Stimulated activated CD4-positive, alpha-beta T cell treated with anti-CD3 and anti-CD28 coated beads, Interleukin-4, amount 100 ng/mL, for 1 hour (primary cell): Measurements from ENCODE around the gene TNRC6C.
A peak's percentile ranks its signal among the peaks of the same experiment; 100 is the strongest.

Source experiments
- DNase-seq: peaks from one replicate; pipeline ENCODE4 v3.0.0-alpha.2; 2020

The TNRC6C gene

DNA sequence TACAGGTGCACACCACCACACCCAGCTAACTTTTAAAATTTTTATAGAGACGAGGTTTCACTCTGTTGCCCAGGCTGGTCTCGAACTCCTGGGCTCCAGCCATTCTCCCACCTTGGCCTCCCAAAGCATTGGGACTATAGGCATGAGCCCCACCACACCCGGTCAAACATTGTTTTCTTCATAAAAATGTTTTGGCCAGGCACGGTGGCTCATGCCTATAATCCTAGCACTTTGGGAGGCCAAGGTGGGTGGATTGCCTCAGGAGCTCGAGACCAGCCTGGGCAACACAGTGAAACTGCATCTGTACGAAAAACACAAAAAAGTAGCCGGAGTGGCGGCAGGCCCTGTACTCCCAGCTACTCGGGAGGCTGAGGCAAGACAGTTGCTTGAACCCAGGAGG lies 157.9 kb downstream of the TNRC6C start:
- DNase-seq = no peak

DNA sequence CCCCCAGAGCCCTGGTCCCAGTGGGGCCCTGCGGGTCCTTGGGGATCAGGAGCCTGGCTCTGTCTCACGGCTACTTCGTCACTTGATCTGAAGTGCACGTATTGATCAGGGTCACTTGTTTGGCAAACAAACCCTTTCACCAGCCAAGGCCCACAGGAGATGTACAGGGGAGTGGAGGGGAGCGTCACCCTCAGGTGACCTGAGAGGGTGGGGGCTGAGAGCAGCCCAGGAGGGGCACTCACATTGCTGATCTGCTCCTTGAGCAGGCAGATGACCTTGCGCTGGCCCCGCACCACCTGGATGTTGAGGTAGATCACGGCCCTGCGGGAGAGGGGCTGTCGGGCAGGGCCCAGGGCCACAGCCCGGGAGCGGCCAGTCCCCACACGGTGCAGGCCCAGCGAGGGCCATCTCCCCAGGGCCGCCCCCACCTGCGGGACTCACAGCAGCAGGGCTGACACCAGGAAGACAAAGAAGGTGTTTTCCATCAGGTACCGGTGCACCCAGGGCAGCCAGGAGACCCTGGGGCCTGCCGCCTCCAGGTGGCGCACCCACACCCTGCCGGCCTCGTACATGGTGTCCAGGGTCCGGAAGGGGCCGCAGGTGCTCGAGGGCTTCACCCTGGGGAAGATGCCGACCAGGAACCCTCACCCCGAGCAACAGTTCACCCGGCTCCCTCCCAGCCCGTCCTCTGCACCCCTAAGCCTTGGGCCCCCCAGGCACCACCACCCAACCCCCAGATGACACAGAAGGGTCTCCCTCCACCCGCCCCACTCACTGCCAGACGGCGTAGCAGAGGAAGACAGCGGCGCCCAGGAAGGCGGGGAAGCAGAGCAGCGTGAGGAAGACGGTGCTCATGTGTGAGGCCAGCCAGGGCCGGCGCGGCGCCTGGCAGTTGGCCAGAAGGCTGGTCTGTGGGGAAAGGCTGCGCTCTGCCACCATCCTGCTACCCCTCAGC lies 158.8 kb downstream of the TNRC6C start:
- peak; percentile 37 for DNase-seq

DNA sequence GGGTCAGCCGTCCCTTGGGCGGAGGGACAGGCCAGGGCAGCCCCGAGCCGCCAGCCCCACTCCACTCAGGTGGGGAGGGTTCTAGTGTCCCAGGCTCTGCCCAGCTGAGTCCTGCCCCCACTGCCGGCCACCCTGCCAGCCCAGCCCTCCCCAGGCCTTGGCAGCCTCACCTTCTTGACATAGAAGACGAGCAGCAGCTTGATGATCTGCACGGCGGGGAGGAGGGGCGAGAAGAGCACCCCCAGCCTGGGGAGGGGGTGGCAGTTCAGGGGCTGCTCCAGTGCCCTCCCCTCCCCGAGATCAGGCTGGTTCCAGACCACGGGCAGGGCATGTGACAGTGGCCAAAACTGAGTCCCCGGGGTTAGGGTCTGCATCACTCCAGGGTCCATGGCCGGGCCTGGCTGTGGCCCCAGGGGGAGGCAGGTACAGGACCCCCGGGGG lies 160.3 kb downstream of the TNRC6C start:
- DNase-seq = no peak

DNA sequence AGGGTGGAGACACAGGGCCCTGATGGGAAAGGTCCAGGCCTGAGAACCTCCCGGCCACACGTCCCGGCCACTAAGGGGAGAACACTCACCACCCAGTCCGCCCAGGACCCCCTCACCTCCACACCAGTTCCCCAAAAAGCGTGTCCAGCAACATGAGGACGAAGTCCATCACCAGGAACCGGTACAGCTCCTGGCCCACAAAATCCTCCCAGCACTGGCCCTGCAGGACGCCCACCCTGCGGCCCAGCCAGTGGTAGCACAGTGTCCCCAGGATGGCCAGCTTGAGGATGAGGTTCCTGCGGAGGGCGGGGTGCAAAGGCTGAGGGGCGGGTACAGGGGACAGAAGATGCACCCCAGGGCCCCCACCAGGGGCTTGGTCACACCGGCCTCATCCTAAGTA lies 162.0 kb downstream of the TNRC6C start:
- no peak for DNase-seq

DNA sequence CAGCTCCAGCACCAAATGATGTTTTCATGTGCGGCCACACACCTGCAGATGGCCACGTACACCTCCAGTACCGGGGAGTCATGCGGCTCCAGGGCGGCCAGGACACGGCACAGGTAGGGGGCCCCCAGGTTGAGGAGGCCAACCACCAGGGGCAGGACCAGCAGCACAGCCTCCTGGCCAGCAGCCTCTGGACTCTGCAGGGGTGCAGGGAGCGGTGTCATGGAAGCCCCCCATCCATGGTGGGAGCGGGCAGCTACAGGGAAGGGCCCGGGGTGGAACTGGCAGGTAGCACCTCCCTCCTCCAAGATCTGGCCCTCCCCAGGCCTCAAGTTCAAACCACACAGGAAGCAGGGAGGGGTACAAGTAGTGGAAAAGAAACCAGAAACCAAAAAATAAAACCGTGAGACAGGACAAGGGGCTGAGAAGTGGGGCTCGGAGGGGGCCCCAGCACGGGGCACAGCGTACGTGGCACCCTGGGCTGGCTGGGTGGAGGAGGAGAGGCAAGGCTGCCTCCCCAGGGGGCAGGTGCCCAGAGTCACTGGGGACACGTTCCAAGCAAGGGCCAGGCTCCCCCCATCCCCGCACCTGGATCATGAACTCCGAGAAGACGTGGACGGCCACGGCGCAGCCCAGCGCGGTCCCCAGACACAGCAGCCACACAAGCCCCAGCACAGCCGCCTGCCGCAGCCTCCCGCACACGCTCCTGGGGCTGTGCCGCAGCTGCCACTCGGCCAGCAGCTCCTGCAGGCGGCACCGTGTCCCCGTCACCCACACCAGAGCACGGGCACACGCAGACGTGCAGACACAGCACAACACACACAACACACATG lies 162.7 kb downstream of the TNRC6C start:
- DNase-seq = peak; percentile 47

DNA sequence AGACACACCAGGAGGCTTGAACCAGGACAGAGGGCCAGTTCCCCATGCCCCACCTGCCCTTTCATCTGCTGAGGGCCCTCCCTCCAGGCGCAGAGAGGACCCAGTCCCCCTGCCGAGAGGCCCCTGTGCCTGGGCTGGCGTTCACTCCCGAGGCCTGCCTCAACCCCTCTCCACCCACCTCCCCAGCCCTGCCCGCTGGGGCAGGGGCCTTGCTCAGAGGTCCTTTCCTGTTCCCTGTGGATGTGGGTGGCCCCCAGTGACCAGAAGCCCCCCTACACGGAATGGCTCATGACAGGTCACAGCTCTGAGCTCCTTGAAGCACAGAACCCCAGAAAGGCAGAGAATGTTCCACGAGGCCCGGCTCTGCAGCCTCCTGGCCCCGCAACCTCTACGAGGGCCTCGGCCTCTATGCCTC lies 163.3 kb downstream of the TNRC6C start:
- no peak for DNase-seq

DNA sequence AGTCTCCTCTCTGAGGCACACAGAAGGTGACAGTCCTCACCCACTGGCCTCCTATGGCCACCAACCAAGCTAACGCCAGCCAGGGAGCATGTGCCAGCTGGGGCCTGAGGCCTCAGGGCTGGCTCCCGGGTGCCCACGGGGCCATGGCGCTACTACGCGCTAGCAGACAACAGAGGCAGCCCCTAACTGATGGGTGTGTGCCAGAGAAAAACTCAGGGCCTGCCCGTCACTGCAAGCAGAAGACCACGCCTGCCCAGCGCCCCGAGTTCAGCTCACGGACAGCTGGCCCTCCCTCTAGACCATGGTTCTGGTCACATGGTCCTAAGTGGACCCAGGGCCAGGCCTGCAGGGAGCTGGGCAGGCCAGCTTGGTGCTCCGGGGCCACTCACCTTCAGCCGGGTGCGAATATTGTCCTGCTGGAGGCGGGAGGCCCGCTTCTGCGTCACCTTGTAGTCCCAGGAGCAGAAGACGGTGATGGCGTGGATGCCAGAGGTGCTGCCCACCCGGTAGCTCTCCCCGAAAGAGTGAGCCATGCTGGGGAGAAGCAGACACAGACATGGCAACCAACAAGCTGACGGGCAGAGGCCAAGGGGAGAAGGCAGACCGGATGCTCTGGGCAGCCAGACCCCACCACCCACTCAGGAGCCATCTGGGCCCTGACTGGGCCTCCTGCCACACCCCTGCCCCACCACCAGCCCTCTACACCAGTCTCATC lies 163.9 kb downstream of the TNRC6C start:
- no peak for DNase-seq

DNA sequence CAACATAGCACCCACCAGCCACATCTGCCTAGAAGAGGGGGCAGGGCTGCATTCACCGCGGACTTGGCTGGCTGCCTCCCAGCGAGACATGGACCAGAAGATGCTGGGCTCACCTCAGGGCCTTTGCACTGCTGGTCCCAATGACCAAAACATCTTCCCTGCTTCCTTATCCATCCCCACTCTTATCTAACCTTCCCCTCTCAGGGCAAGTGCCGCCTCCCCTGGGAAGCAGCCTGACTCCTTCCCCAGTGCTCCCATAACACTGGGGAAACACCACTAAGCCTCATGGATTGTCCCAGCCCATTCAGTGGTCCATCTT lies 164.4 kb downstream of the TNRC6C start:
- DNase-seq = no peak

DNA sequence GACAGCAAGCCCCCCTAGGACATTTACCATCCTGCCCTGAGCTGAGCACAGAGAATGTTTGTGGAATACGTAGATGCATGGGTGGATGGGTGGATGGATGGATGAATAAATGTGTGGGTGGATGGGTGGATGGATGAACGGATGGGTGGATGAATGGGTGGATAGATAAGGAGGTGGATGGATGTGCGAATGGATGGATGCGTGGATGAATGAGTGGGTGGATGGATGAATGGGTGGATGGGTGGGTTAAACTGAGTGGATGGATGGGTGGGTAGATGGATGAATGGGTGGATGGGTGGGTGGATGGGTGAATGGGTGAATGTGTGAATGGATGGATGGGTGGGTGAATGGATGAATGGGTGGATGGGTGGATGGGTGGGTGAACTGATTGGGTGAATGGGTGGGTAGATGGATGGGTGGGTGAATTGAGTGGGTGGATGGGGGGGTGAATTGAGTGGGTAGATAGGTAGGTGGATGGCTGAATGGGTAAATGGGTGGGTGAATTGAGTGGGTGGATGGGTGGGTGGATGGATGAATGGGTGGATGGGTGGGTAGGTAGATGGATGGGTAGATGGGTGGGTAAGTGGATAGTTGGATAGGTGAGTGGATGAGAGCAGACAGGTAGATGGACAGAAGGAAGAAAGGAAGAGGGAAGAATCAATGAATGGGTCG lies 164.9 kb downstream of the TNRC6C start:
- no peak for DNase-seq

DNA sequence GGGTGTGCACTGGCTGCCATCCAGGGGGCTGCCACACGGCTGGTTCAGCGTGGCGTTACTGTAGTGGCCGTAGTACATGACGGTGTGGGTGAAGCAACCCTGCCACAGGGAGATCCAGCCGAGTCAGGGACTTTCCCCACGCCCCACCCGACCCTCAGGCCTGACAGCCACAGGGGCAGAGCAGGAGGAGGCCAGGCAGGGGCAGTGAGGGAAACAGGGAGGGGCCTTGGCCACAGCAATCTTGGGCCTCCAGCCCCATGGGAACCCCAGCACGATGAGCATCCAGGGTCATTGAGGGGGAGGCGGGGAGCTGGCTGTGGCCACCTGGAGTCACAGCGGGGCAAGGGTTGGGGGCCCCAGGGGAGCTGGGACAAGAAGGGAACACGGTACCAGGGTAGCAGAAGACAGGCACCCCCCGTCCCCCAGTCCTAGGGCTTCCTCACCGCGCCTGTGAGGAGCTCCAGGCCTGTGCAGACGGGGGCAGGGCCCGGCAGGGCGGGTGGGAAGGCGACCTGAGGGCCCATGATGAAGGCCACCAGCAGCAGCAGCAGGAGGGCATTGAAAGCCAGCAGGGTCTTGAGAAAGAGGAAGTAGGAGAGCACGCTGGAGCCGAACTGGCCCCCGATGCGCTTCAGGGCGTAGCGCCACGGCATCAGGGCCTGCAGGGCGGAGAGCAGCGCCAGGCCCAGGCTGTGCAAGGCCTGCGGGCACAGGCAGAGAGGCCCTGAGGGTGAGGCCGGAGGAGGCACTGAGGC lies 165.8 kb downstream of the TNRC6C start:
- DNase-seq = no peak

DNA sequence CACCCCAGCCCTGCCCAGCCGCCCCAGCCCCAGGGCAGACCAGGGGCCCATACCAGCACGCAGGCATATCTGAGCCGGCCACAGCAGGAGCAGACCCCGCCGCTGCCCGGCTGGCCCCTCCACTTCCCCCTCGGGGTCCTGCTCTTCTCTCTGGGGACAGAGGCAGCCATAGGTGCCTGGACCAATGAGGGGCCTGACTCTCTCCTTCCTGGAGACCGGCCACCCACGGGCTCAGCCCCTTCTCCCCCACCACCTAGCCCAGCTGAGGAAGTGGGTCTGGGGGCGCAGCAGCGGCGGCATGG lies 166.3 kb downstream of the TNRC6C start:
- no peak for DNase-seq

DNA sequence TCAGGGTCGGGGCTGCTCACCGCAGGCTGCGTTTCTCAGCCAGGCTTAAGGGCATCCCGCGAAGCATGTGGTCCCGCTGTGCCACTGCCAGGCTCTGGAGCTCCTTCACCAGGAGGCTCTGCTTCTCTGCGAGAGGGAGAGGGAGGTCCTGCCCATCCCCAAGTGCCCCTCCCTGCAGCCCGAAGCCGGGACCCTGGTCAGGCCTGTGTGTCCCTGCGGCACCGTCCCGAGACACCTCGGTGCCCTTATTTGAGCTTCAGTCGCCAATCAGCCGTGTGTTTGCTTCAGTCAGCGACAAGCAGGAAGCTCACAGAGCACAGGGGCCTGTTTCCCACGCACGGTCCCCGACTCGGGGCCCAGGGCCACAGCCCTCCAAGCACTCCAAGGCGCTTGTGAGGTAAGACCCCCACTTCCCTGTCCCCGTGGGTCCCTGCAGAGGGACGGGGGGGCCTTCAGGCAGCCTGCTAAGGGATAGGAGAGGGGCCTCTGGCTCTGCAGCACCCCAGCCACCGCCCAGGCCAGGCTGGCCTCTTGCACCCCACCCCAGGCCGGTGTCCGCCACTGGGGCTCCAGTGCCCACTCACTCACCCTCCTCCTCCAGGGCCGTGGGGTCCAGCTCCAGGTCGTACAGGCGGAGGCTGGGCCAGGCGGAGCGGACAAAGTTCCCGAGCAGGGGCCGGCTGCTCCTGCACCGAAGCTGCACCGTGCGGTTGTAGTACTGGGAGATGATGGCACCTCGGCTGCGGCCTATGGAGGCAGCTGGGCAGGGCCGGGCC lies 166.8 kb downstream of the TNRC6C start:
- DNase-seq = peak; percentile 51

DNA sequence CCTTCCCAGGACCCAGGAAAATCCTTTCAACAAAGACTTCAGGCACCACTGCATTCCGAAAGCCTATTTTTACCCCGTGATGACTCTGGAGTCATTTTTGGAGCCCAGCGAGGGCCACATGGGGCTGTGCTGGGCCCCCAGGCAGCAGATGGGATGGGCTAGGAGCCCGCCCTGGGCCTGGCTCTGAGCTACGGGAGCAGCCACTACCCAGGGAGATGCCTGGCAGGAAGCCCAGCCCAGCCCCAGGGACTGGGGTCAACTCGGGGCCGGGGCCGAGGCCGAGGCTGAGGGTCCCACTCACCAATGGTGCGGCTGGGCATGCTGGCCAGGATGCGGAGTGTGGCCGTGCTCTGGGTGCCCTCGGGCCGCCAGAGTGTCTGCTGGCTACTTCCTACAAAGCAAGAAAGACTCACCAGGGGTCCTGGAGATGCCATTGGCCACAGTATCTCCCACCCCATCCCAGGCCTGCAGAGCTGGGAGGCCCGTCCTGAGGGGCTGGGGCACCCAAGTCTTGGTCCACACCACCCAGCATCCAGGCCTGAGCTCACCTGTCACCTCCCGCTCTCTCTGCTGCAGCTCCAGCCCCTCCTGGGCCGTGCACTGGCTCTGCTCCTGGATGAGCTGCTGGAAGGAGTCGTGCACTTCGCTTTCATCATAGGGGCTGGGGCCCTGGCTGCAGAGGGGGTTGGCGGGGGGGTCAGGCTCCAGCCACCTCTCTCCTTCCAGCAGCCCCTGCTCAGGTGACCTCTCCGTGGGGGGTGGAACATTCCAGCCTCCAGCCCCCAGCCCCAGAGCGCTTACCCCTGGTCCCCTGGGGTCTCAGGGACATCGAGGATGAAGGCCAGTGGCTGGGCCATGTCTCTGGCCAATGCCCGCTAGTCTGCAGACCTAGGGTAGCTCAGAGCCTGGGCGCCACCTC lies 167.7 kb downstream of the TNRC6C start:
- no peak for DNase-seq

DNA sequence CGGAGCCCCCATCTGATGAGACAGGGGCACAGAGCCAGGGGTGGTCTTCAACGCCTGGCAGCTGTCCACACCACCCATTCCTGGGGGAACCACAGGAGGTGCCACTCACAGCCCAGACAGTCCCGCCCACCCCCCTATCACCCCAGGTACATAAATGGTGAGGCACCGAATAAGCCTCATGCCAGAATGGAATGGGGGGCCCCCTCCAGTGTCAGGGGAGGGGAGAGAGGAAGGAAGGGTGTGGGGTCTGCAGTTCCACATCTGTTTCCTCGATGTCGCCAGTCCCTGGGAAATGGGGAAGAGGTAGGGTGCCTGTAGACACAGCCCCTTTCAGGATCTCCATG lies 168.4 kb downstream of the TNRC6C start:
- DNase-seq = no peak

DNA sequence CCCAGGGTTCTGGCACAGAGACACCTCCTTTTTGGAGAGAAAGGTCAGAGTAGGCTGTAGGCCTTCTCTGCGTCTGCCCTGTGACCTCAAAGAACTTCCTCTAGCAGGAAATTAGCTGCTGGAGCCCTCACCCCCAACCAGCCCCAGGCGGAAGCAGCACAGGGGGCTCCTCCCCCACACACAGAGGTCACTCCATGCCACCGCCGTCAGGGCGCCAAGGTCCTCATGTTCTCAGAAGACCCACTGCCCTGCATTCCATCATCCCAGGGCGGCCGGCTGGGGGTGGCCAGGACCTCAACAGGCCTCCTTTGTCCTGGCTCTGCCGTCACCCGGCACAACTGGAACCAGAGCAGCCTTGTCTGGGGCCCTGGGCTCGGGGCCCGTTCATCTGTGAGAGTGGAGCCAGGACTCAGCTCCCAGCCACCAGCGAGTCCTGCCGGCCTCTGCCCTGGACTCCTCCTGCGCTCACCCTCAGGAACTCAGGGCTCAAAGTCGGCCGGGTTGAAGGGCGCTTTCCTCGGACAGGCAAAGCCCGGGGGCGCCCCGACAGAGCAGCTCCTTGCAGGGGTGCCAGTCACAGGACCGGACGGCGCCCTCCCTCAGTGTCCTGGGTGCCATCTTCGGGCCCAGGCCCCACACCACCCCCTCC lies 168.9 kb downstream of the TNRC6C start:
- DNase-seq = peak; percentile 54

DNA sequence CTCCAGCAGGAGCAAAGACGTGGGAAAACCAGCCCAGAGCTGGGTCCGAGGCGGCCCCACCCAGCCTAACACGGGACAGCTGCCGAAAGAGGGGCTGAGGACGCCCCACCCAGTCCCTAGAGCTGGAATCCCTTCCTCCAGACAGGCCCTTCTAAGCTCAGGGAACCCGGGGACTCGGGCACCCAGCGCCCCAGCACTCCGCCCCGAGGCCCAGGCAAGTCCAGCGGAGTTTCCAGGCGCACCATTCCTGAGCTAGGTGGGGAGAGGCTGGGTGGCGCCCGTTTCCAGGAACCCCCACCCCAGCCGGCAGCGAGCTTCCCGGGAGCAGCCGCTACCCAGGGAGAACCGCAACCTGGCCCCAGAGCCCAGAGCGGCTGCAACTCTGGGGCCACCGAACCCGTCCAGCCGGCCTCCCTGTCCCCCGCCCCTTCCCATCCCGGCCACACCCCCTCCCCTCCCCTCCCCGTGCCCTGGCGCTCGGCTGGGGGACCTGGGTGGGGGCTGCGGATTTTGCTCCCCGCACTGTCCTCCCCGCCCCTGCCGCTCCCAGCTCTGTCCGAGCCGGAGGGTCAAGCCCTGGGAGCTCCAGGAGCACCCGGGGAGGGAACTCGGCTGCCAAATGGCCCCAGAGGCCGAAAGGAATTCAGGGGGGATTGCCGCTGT lies 169.5 kb downstream of the TNRC6C start:
- no peak for DNase-seq

DNA sequence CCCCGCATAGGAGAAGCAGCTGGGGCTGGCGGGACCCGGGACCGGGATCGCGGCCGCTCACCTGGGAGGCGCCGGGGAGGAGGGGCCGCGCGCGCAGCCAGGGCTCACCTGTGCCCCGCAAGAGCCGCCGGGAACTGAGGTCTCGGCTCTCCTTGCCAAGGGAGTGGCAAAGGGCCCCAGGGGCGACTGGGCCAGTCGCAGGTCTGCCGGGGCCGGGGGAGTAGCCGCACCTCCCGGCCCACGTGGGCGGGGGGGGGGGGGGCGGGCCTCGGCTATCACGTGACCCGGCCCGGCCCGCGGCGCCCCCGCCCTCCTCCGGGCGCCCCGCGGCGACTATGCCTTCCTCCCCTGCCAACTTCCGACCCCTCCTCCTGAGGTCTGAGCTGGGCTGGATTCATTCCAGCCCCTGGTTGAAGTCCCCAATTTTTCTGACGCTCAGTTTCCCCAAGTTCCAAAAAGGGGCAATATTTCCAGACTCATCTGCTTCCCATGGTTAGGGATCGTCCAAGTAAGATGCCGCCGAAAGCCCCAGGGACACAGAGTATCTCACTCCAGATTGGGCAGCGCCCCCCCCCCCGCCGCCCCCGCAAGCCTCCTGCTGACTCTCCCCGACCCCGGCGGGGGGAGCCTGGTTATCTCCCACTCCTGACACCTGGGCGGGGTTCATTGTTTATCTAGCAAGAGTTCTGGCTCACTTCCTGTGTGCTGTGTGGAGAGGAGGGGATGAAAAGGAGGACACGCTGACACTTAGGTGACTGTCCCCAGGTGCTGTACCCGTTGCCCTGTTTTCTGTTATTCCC lies 170.2 kb downstream of the TNRC6C start, which contains the start of gene TMC6:
TMC6 (minus strand) TSS at position 205 of the 800 bp plus-strand sequence. CDS start 1,923 bp downstream, outside the sequence.
- peak; percentile 60 for DNase-seq
